Inflammatory macrophage treated with lipopolysaccharide for 4 hours (primary cell): ENCODE measurements around the gene ZBTB7A.

Source experiments
- DNase-seq: peaks from one replicate; pipeline ENCODE4 v3.0.0-alpha.2; 2020

ZBTB7A gene

DNA sequence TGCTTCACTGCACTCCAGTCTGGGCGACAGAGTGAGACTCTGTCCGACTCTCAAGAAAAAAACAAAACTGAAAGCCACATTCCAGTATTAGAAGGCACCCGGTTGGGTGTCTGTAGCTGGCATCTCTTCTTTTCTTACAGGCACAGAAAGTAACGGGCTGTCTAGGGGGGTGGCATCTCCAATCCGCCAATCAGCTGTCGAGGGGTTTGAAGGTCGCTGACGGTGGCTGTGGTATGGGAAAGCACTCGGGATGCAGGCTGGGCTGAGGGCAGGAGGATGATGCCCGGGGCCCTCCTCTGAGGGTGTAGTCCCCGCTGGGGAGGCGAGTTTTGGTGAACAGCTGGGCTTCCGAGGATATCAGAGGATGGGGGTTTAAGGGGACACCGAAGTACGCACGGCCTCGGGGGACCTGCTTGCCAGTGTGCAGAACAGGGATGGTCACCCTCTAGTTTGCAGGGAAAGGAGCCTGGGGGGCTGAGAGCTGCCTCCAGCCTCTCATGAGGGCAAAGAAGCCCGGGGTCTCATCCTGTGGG, 27.0 kb upstream of the ZBTB7A start:
- DNase-seq: no peak

- peak; percentile 40 for DNase-seq
Observed at GRCh38 chr19:4090356-4091220, 23.9 kb upstream of the ZBTB7A start.

DNA sequence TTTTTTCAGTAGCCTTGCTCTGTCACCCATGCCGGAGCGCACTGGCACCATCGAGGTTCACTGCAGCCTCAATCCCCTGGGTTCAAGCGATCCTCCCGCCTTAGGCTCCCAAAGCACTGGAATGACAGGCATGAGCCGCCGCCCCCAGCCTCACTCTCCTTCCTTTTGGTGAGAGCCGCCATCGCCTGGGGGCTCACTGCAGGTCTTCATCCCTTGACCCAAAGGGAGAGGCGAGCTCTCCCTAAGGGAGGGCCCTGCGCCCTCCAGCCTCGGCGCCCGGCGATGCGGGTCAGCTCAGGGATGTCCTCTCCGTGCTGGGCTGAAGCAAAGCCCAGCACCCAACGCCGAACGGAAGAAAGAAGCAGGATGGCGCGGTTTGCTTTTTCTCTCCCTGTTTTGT, 23.2 kb upstream of the ZBTB7A start:
- DNase-seq: no peak

- peak; percentile 85 for DNase-seq
Observed at GRCh38 chr19:4089400-4089908, 22.8 kb upstream of the ZBTB7A start.

DNA sequence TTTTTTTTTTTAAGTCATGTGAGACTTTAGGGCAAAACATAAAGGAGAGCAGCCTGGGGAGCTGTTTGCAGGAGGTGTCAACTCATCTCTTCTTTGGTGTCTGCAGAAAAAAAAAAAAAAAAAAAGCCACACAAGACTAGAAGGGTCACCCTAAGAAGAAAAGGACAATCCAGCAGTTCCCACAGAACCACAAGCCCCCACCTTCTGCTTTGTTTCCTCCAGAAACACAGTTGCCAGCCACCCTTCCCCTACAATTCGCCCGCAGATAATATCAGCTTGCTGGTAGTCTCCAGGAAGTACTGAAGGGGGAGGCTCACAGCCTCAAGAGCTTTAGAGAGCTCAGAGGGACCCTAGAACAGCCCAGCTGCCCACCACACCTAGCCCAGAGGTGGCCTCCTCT, 22.3 kb upstream of the ZBTB7A start:
- no peak for DNase-seq

DNA sequence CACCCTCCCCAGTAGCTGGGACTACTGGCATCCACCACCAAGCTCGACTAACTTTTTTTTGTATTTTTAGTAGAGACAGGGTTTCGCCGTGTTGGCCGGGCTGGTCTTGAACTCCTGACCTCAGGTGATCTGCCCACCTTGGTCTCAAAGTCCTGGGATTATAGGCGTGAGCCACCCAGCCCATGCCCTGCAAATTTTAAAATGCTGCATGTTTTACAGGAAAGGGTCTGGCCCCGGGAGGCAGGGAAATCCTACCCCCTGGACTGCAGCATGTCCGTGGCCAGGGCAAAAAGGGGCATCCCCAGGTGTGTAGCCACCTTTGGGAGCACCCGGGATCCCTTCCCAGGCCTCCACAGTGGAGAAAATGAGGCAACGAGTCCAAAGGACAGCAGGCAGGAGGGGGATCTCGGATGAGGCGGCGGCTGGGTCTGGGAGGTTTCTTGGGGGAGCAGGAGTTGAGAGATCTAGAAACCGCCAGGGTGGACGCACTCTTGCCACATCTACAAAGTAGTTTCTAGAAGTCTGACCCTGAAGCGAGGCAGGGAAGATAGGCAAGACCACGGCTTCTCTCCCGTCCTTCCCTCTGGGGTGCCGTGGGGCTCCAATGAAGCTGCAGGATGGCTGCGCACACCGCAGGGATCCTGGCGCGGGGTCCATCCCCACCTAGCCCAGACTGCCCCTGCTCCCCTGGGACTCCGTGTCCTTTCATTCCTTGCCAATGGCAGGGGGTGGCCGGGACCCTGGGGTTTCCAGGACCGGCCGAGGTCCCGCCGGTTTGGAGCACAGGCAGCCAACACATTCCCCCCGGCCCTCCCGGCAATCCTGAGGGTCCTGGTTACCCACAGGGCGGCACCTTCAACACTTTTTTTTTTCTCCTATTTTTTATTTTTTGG, 21.3 kb upstream of the ZBTB7A start:
- no peak for DNase-seq

- no peak for DNase-seq
Observed at GRCh38 chr19:4086411-4086867, 19.7 kb upstream of the ZBTB7A start.

GRCh38 chr19:4084547-4084877, 17.8 kb upstream of the ZBTB7A start:
- DNase-seq: no peak

GRCh38 chr19:4083677-4084546, 17.2 kb upstream of the ZBTB7A start:
- peak; percentile 51 for DNase-seq

DNA sequence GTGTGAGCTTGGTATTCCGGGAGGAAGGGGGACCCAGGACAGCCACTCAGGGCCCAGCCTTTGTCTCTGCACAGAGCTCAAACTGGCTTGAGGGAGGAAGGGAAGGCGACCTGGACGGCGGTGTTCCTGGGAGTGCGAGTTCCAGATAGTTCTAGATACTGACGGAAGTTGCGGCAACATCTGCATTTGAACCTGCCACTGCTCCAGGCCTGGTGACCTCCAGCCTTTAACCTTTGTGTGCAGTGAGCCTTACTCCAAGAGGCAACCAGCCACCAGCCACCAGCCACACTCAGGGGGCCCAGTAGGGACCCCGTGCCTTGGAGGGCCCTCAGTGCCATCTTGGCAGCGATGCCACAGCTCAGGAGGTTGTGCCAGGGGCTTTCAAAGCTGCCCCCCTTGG, 15.5 kb upstream of the ZBTB7A start:
- no peak for DNase-seq

DNA sequence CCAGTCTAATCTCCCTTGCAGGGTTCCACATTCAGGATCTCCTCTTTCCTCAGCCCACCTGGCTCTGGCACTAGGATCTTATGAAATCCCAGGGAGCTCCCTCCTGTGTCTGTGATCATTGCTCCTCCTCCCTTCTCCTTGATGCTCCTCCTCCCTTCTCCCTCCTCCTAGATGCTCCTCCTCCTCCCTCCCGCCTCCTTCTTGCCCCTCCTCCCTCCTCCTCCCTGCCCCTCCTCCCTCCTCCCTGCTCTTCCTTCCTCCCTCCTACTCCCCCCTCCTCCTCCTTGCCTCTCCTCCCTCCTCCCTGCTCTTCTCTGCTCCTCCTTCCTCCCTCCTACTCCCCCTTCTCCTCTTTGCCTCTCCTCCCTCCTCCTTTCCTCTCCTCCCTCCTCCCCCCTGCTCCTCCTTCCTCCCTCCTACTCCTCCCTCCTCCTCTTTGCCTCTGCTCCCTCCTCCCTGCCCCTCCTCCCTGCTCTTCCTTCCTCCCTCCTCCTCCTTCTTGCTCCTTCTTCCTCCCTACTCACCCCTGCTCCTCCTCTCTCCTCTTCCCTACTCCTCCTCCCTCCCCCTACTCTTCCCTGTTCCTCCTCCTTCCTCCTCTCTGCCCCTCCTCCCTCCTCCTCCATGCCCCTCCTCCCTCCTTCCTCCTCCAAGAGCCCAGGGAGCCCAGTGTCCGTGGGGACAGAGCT, 14.9 kb upstream of the ZBTB7A start:
- peak; percentile 34 for DNase-seq

GRCh38 chr19:4080473-4080872, 13.8 kb upstream of the ZBTB7A start:
- no peak for DNase-seq

GRCh38 chr19:4077800-4078684, 11.3 kb upstream of the ZBTB7A start:
- DNase-seq: peak; percentile 86

- no peak for DNase-seq
Observed at GRCh38 chr19:4077007-4077374, 10.3 kb upstream of the ZBTB7A start.

DNA sequence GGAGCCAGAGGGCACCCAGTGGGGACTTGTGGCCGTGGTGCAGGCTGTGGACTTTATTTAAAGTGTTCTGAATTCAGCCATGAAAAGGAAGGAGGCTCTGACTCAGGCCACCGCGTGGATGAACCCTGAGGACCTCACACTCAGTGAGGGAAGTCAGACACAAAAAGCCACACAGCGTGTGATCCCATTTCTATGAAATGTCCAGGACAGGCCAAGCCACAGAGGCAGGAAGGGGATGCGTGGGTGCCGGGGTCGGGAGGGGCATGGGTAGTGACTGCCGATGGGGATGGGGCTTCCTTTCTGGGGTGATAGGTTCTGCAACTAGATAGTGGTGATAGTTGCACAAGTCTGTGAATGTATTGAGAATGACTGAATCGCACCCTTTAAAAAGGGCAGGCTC, 8.7 kb upstream of the ZBTB7A start:
- DNase-seq: peak; percentile 97

DNA sequence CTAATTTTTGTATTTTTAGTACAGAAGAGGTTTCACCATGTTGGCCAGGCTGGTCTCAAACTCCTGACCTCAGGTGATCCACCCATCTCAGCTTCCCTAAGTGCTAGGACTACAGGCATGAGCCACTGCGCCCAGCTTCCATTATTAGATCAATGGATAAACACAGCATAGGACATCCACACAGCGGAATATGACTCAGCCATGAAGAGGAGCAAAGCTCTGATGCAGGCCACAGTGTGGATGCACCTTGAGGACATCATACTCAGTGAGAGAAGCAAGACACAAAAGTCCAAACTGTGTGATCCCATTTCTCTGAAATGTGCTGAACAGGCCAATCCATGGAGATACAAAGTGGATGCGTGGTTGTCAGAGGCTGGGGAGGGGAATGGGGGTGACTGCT, 4.9 kb upstream of the ZBTB7A start:
- no peak for DNase-seq

- peak; percentile 72 for DNase-seq
Observed at GRCh38 chr19:4069331-4069959, 2.7 kb upstream of the ZBTB7A start.

DNA sequence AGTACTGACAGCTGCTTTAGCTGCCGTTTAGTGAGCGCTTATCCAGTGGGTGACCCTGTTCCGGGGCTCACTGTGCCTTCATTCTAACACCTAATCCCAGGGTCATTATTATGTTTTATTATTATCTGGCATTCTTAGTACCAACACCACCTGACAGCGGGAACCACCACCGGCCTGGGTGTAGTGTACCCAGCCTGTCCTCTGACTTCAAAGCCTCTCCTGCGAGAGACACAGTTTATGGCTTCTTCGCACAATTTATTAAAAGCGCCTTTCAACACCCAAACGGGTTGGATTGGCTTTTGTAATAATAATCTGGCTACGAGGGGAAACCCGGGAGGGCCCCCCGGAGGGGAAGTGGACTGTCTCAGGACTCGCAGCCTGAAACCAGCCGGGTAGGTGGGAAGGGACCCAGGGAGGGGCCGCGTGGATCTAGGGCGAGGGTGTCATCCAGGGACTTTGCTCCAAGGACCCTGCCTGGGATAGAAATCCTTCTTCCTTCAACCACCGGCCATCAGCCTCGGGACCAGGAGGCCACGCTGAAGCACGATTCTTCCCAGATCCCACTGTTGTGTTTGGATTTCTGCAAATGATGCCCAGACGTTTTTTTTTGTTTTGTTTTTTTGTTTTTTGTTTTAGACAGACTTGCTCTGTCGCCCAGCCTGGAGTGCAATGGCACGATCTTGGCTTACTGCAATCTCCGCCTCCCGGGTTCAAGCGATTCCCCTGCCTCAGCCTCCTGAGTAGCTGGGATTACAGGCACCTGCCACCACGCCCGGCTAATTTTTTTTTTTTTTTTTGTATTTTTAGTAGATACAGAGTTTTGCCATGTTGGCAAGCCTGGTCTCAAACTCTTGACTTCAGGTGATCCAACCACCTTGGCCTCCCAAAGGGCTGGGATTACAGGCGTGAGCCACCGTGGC, 1.6 kb upstream of the ZBTB7A start:
- peak; percentile 71 for DNase-seq

DNA sequence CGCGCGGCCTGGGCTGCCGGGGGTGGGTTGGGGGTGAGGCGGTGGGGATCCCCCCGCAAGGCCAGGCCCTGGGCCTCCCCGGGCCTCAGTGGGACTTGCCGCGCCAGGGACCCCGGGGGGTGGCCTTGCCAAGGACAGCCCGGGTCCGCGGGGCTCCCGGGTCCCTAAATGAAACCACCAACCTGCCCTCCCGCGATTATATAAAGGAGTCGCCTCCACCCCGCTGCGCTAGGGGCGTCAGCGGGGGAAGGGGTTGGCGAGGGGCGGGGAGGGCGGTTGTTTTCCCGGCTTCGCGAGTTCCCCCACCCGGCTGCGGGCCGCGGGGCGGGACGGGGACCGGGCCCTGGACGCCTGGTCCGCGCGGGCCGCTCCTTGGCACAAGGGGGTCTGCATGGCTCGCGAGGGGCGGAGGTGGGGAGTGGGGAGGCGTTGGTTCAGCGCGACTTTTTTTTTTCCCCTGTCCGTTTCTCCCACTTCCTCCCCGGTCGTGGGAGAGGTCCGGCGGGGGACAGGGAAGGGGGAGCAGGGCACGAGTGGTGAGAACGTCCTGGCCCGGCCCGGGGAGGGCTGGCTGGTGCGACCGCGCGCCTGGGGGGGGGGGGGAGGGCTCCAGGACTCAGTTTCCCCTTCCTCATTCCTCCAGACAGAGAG, 822 bp upstream of the ZBTB7A start:
- no peak for DNase-seq
